Stimulated activated naive B cell treated with anti-CD40 and anti-IgM and Interleukin-4, amounts not matched to agents 10 μg/mL and 1 μg/mL and 100 μg/mL, for 72 hours (primary cell): ENCODE results near the gene COBL.
"Not testable (repeated sequence)": the region's sequence is repeated elsewhere in the genome, so short reads cannot be mapped to it uniquely, and the experiment has no call there.

ENCODE experiments used
- ATAC-seq, 2 donors: fragments of 150-1000 bp; cut with Tn5 transposase; replicated peaks; 2 replicates each; pipeline ENCODE4 v1.10.0; 2021; ENCODE audit warnings: moderate library complexity in 1 of 2
- DNase-seq: peaks from one replicate; pipeline ENCODE4 v3.0.0; 2021
- H3K27ac Mint-ChIP-seq: one replicate; pipeline ENCODE4 v1.8.0; 2022; ENCODE audit warnings: mild to moderate bottlenecking, mixed read lengths
- H3K27me3 Mint-ChIP-seq, 2 donors: one replicate each; pipeline ENCODE4 v1.8.0; 2022; ENCODE audit warnings: mixed read lengths in 2 of 2
- H3K36me3 Mint-ChIP-seq, 2 donors: one replicate each; pipeline ENCODE4 v1.8.0; 2022; ENCODE audit warnings: mixed read lengths in 2 of 2, mild to moderate bottlenecking in 1 of 2
- H3K4me1 Mint-ChIP-seq, 2 donors: one replicate each; pipeline ENCODE4 v1.8.0; 2022; ENCODE audit warnings: mixed read lengths in 2 of 2, mild to moderate bottlenecking in 1 of 2
- H3K4me3 Mint-ChIP-seq, 2 donors: one replicate each; pipeline ENCODE4 v1.8.0; 2022; ENCODE audit warnings: mild to moderate bottlenecking in 2 of 2, mixed read lengths in 2 of 2, moderate library complexity in 1 of 2
- H3K9me3 Mint-ChIP-seq, 2 donors: one replicate each; pipeline ENCODE4 v1.8.0; 2022; ENCODE audit warnings: mixed read lengths in 2 of 2, mild to moderate bottlenecking in 1 of 2

Gene COBL

GRCh38 chr7:50994753-50995319 is 321.8 kb downstream of the COBL start:
- no peak overlapping the region for H3K4me3 Mint-ChIP-seq
- no peaks in the 10 kb centered on the region for H3K36me3 Mint-ChIP-seq

GRCh38 chr7:50990214-50990613 is 326.4 kb downstream of the COBL start:
- DNase-seq, H3K4me3 Mint-ChIP-seq, H3K36me3 Mint-ChIP-seq, H3K9me3 Mint-ChIP-seq, H3K4me1 Mint-ChIP-seq, ATAC-seq, H3K27ac Mint-ChIP-seq, H3K27me3 Mint-ChIP-seq: not testable (repeated sequence)

More at GRCh38 chr7:50994753-50995319, 321.8 kb downstream of the COBL start:
- no peak overlapping the region for H3K27ac Mint-ChIP-seq
- H3K27me3 Mint-ChIP-seq = no peaks in the 10 kb centered on the region
- H3K9me3 Mint-ChIP-seq = peaks cover 4 to 7% of the 10 kb centered on the region in 2 donors
- DNase-seq (no peak), ATAC-seq (no peak)
- no peaks in the 10 kb centered on the region for H3K4me1 Mint-ChIP-seq

GRCh38 chr7:50988988-50989387 is 327.6 kb downstream of the COBL start:
- no peak overlapping the region for H3K27ac Mint-ChIP-seq
- H3K9me3 Mint-ChIP-seq = peaks cover 0 to 3% of the 10 kb centered on the region in 2 donors
- H3K4me1 Mint-ChIP-seq = no peaks in the 10 kb centered on the region
- no peak for ATAC-seq
- no peak overlapping the region for H3K4me3 Mint-ChIP-seq
- H3K27me3 Mint-ChIP-seq = no peaks in the 10 kb centered on the region
- DNase-seq = no peak
- no peaks in the 10 kb centered on the region for H3K36me3 Mint-ChIP-seq

GRCh38 chr7:50988465-50988864 is 328.1 kb downstream of the COBL start:
- ATAC-seq = no peak
- H3K36me3 Mint-ChIP-seq = no peaks in the 10 kb centered on the region
- no peaks in the 10 kb centered on the region for H3K4me1 Mint-ChIP-seq
- H3K9me3 Mint-ChIP-seq = peaks cover 0 to 3% of the 10 kb centered on the region in 2 donors
- H3K27ac Mint-ChIP-seq = no peak overlapping the region
- H3K4me3 Mint-ChIP-seq = no peak overlapping the region
- DNase-seq = no peak
- peaks cover 0 to 2% of the 10 kb centered on the region in 2 donors for H3K27me3 Mint-ChIP-seq

- no peak for DNase-seq
- Mint-ChIP-seq H3K9me3 (peaks cover 0 to under 1% of the 10 kb centered on the region in 2 donors), H3K27me3 (peaks cover 0 to 5% of the 10 kb centered on the region in 2 donors), H3K36me3 (no peaks in the 10 kb centered on the region), H3K4me3 (no peak overlapping the region), H3K27ac (no peak overlapping the region), H3K4me1 (no peaks in the 10 kb centered on the region)
- no peak for ATAC-seq
Observed at GRCh38 chr7:50985096-50985495, 331.5 kb downstream of the COBL start.

GRCh38 chr7:50983850-50984249 is 332.8 kb downstream of the COBL start:
- DNase-seq (no peak), ATAC-seq (no peak)
- peaks cover 2 to 3% of the 10 kb centered on the region in 2 donors for H3K9me3 Mint-ChIP-seq
- H3K27ac Mint-ChIP-seq = no peak overlapping the region
- H3K36me3 Mint-ChIP-seq = no peaks in the 10 kb centered on the region
- peaks cover 0 to 5% of the 10 kb centered on the region in 2 donors for H3K27me3 Mint-ChIP-seq
- H3K4me3 Mint-ChIP-seq = no peak overlapping the region
- no peaks in the 10 kb centered on the region for H3K4me1 Mint-ChIP-seq

- H3K4me1 Mint-ChIP-seq = no peaks in the 10 kb centered on the region
Observed at GRCh38 chr7:50982626-50983025, 334.0 kb downstream of the COBL start.

GRCh38 chr7:50981743-50982142 is 334.9 kb downstream of the COBL start:
- no peak overlapping the region for H3K4me3 Mint-ChIP-seq
- DNase-seq (no peak), ATAC-seq (no peak)
- peaks cover 4% of the 10 kb centered on the region in 2 donors for H3K9me3 Mint-ChIP-seq
- H3K4me1 Mint-ChIP-seq = no peaks in the 10 kb centered on the region
- H3K27ac Mint-ChIP-seq = no peak overlapping the region
- no peaks in the 10 kb centered on the region for H3K36me3 Mint-ChIP-seq
- H3K27me3 Mint-ChIP-seq = peaks cover 0 to 5% of the 10 kb centered on the region in 2 donors

More at GRCh38 chr7:50982626-50983025, 334.0 kb downstream of the COBL start:
- Mint-ChIP-seq H3K4me3 (no peak overlapping the region), H3K9me3 (peaks cover 4% of the 10 kb centered on the region in 2 donors), H3K36me3 (no peaks in the 10 kb centered on the region), H3K27me3 (peaks cover 0 to 5% of the 10 kb centered on the region in 2 donors), H3K27ac (no peak overlapping the region)
- no peak for DNase-seq
- ATAC-seq = no peak

- peaks cover 0 to 5% of the 10 kb centered on the region in 2 donors for H3K27me3 Mint-ChIP-seq
- H3K9me3 Mint-ChIP-seq = peaks cover 4% of the 10 kb centered on the region in 2 donors
- no peak for DNase-seq
- H3K4me1 Mint-ChIP-seq = no peaks in the 10 kb centered on the region
- no peak overlapping the region for H3K4me3 Mint-ChIP-seq
- H3K36me3 Mint-ChIP-seq = no peaks in the 10 kb centered on the region
- H3K27ac Mint-ChIP-seq = no peak overlapping the region
- no peak for ATAC-seq
Observed at GRCh38 chr7:50980411-50980810, 336.2 kb downstream of the COBL start.

- Mint-ChIP-seq H3K4me3 (no peak overlapping the region), H3K36me3 (no peaks in the 10 kb centered on the region), H3K27ac (no peak overlapping the region), H3K9me3 (peaks cover 4% of the 10 kb centered on the region in 2 donors), H3K27me3 (peaks cover 0 to 5% of the 10 kb centered on the region in 2 donors), H3K4me1 (no peaks in the 10 kb centered on the region)
- ATAC-seq (no peak), DNase-seq (no peak)
Observed at GRCh38 chr7:50978633-50979215, 337.9 kb downstream of the COBL start.

GRCh38 chr7:50977421-50977820 is 339.2 kb downstream of the COBL start:
- Mint-ChIP-seq H3K27ac (no peak overlapping the region), H3K36me3 (no peaks in the 10 kb centered on the region), H3K9me3 (peaks cover 4% of the 10 kb centered on the region in 2 donors)

GRCh38 chr7:50976064-50976463 is 340.5 kb downstream of the COBL start:
- H3K4me3 Mint-ChIP-seq = no peak overlapping the region
- H3K36me3 Mint-ChIP-seq = no peaks in the 10 kb centered on the region
- DNase-seq (no peak), ATAC-seq (no peak)
- no peak overlapping the region for H3K27ac Mint-ChIP-seq
- peaks cover 4% of the 10 kb centered on the region in 2 donors for H3K9me3 Mint-ChIP-seq
- no peaks in the 10 kb centered on the region for H3K27me3 Mint-ChIP-seq
- H3K4me1 Mint-ChIP-seq = no peaks in the 10 kb centered on the region

More at GRCh38 chr7:50977421-50977820, 339.2 kb downstream of the COBL start:
- Mint-ChIP-seq H3K27me3 (no peaks in the 10 kb centered on the region), H3K4me3 (no peak overlapping the region), H3K4me1 (no peaks in the 10 kb centered on the region)
- ATAC-seq = no peak
- no peak for DNase-seq

- ATAC-seq (no peak), DNase-seq (no peak)
- Mint-ChIP-seq H3K27ac (no peak overlapping the region), H3K9me3 (peaks cover 4% of the 10 kb centered on the region in 2 donors), H3K4me3 (no peak overlapping the region), H3K4me1 (no peaks in the 10 kb centered on the region), H3K27me3 (no peaks in the 10 kb centered on the region), H3K36me3 (no peaks in the 10 kb centered on the region)
Observed at GRCh38 chr7:50974240-50974639, 342.4 kb downstream of the COBL start.

GRCh38 chr7:50973814-50974213 is 342.8 kb downstream of the COBL start:
- peak overlapping the region; percentile 14 for H3K27ac Mint-ChIP-seq
- peak in 1 of 2 donors; percentile 19 for ATAC-seq
- no peaks in the 10 kb centered on the region for H3K4me1 Mint-ChIP-seq

GRCh38 chr7:50970092-50970491 is 346.5 kb downstream of the COBL start:
- H3K4me1 Mint-ChIP-seq = no peaks in the 10 kb centered on the region
- no peaks in the 10 kb centered on the region for H3K27me3 Mint-ChIP-seq
- H3K36me3 Mint-ChIP-seq = peaks cover 1 to 5% of the 10 kb centered on the region in 2 donors
- H3K27ac Mint-ChIP-seq = no peak overlapping the region
- ATAC-seq (no peak), DNase-seq (no peak)
- H3K4me3 Mint-ChIP-seq = no peak overlapping the region
- H3K9me3 Mint-ChIP-seq = peaks cover 9 to 12% of the 10 kb centered on the region in 2 donors

More at GRCh38 chr7:50973814-50974213, 342.8 kb downstream of the COBL start:
- Mint-ChIP-seq H3K27me3 (no peaks in the 10 kb centered on the region), H3K4me3 (no peak overlapping the region), H3K9me3 (peaks cover under 1 to 2% of the 10 kb centered on the region in 2 donors), H3K36me3 (no peaks in the 10 kb centered on the region)
- DNase-seq = no peak
